Measurements from ENCODE around the gene FAM186B. TPM values are rescaled to one million over a fixed set of nuclear protein-coding genes. Genes with fewer than 3 reads are reported as not detected.

FAM186B gene
- total RNA-seq, 1 experiment from 2014 or later = 0.19 TPM

GRCh38 chr12:49588281-49588680, 17.2 kb downstream of the FAM186B start:
- H3K4me1 ChIP-seq (ENCODE audit: insufficient read depth, low read length, poor library complexity, severe bottlenecking) = peaks cover 4% of the 10 kb centered on the region
- BruUV-seq (replicated peaks) = no TSS peak
- POLR2A ChIA-PET (ENCODE audit: low non-redundant PET) = no interaction called here
- intact Hi-C loops (cut with micrococcal nuclease; ENCODE audit: unreplicated experiment) = no loop called here
- no peak overlapping the region for H3K27ac ChIP-seq (ENCODE audit: low read depth, low read length, poor library complexity, severe bottlenecking)
- no peak overlapping the region for H3K4me3 ChIP-seq (ENCODE audit: low read depth, low read length, poor library complexity, severe bottlenecking)
- no peaks in the 10 kb centered on the region for H3K9me3 ChIP-seq (ENCODE audit: low read depth, low read length, poor library complexity, severe bottlenecking)
- TF ChIP-seq CTCF (conservative IDR thresholded peaks at IDR 0.05; ENCODE audit: low read depth, low read length) = no peak
- no peak for TF ChIP-seq EZH2 (IDR thresholded peaks at IDR 0.05; ENCODE audit: borderline replicate concordance, low read depth, low read length, poor library complexity, severe bottlenecking)
- DNase-seq (ENCODE audit: low spot score) = no peak
- CTCF ChIA-PET = no interaction called here
- no peaks in the 10 kb centered on the region for H3K36me3 ChIP-seq (ENCODE audit: insufficient read depth, low read length, poor library complexity, severe bottlenecking)
- no peaks in the 10 kb centered on the region for H3K27me3 ChIP-seq (replicated peaks; ENCODE audit: insufficient read depth, low read depth, low read length, poor library complexity)

DNA sequence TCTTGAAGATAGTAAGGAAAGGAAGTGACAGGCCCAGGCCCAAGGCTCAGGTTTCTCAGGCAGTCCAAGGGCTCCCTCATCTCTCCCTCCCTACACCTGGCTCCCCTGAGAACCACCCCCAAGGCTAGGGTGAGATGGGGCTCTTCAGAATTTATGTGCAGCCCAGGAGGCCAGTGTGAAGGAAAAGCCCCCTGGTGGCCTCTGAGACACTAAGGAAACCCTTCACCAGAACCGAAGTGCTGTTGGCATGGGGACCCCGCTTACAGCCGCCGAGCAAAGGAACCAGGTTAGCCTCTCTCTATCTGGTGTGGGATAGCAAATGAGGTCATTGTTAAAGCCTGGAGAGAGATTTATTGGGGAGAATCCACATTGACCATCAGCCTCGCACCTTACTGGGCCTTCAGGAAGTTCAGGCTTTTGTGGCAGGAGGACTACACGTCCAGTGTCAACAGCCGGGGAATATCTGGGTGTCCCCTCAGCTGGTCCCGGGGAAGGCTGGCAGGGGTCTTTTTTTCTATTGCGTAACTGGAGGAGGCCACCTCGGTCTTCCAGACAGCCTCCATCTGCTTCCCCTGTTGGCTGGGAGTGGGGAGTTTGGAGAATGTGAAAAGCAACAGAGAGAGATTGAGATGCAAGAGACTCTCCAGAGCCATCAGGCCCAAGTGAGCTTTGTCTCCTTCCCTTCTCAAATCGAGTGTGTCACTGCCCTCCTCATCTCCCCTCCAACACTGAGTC, 18.1 kb downstream of the FAM186B start:
- H3K4me1 ChIP-seq (ENCODE audit: insufficient read depth, low read length, poor library complexity, severe bottlenecking) = peaks cover 4% of the 10 kb centered on the region
- intact Hi-C loops (cut with micrococcal nuclease; ENCODE audit: unreplicated experiment) = no loop called here

More for the DNA sequence above, 18.1 kb downstream of the FAM186B start:
- Histone ChIP-seq H3K27ac (ENCODE audit: low read depth, low read length, poor library complexity, severe bottlenecking) (no peak overlapping the region), H3K9me3 (ENCODE audit: low read depth, low read length, poor library complexity, severe bottlenecking) (no peaks in the 10 kb centered on the region), H3K36me3 (ENCODE audit: insufficient read depth, low read length, poor library complexity, severe bottlenecking) (no peaks in the 10 kb centered on the region), H3K4me3 (ENCODE audit: low read depth, low read length, poor library complexity, severe bottlenecking) (no peak overlapping the region), H3K27me3 (replicated peaks; ENCODE audit: insufficient read depth, low read depth, low read length, poor library complexity) (no peaks in the 10 kb centered on the region)
- ChIA-PET CTCF (no interaction called here), POLR2A (ENCODE audit: low non-redundant PET) (no interaction called here)
- TF ChIP-seq EZH2 (IDR thresholded peaks at IDR 0.05; ENCODE audit: borderline replicate concordance, low read depth, low read length, poor library complexity, severe bottlenecking) (no peak), CTCF (conservative IDR thresholded peaks at IDR 0.05; ENCODE audit: low read depth, low read length) (0 out of 2 replicates have a peak, but pooled peaks have one; percentile 13)
- BruUV-seq (replicated peaks) = no TSS peak
- DNase-seq (ENCODE audit: low spot score) = no peak
